GM18951 (cell line): ENCODE results near the gene RBM47.
"Not testable (repeated sequence)": the region's sequence is repeated elsewhere in the genome, so short reads cannot be mapped to it uniquely, and the experiment has no call there.

Source experiments
- POLR2A ChIP-seq: IDR thresholded peaks from 4 replicates; pipeline ENCODE4 v1.6.1; 2011; ENCODE audit warnings: mild to moderate bottlenecking; ENCODE audit not compliant: insufficient read length, insufficient read depth; ENCODE audit errors: extremely low read depth
- in situ Hi-C: fragments of 300-500 bp; cut with MboI; formaldehyde crosslinking; loops from one replicate; pipeline ENCODE4 v1.12.0; 2022; ENCODE audit warnings: low sequenced_read_pairs, mixed read lengths, inconsistent platforms; ENCODE audit not compliant: unreplicated experiment

RBM47 gene

GRCh38 chr4:40577588-40578253, 51.9 kb downstream of the RBM47 start:
- in situ Hi-C loops: no loop called here

GRCh38 chr4:40576651-40577480, 52.8 kb downstream of the RBM47 start:
- peak; percentile 33 for TF ChIP-seq POLR2A
- in situ Hi-C loops: no loop called here

More at GRCh38 chr4:40577588-40578253, 51.9 kb downstream of the RBM47 start:
- no peak for TF ChIP-seq POLR2A

GRCh38 chr4:40575846-40576245, 53.8 kb downstream of the RBM47 start:
- in situ Hi-C loops: no loop called here
- no peak for TF ChIP-seq POLR2A

- in situ Hi-C loops: no loop called here
- TF ChIP-seq POLR2A: no peak
These were observed 55.9 kb downstream of the RBM47 start for GRCh38 chr4:40573593-40574311.

- no peak for TF ChIP-seq POLR2A
- in situ Hi-C loops: no loop called here
These were observed 56.9 kb downstream of the RBM47 start for GRCh38 chr4:40572692-40573310.

GRCh38 chr4:40571208-40571607, 58.5 kb downstream of the RBM47 start:
- no peak for TF ChIP-seq POLR2A
- in situ Hi-C loops: no loop called here

- in situ Hi-C loops: no loop called here
- TF ChIP-seq POLR2A: no peak
These were observed 59.2 kb downstream of the RBM47 start for GRCh38 chr4:40570348-40571077.

- in situ Hi-C loops: no loop called here
- no peak for TF ChIP-seq POLR2A
These were observed 64.7 kb downstream of the RBM47 start for GRCh38 chr4:40564815-40565483.

- in situ Hi-C loops: no loop called here
- TF ChIP-seq POLR2A: no peak
These were observed 65.7 kb downstream of the RBM47 start for GRCh38 chr4:40564004-40564403.

GRCh38 chr4:40563401-40563800, 66.3 kb downstream of the RBM47 start:
- no peak for TF ChIP-seq POLR2A
- in situ Hi-C loops: no loop called here

GRCh38 chr4:40562681-40563080, 67.0 kb downstream of the RBM47 start:
- in situ Hi-C loops: no loop called here
- TF ChIP-seq POLR2A: no peak

- in situ Hi-C loops: no loop called here
- no peak for TF ChIP-seq POLR2A
These were observed 67.5 kb downstream of the RBM47 start for GRCh38 chr4:40562208-40562607.

- in situ Hi-C loops: not testable (repeated sequence)
These were observed 68.0 kb downstream of the RBM47 start for GRCh38 chr4:40561543-40562177.
